Fibroblast of skin of scalp (primary cell): ENCODE measurements around the gene GYPC.

ENCODE experiments used
- DNase-seq: peaks from one replicate; pipeline ENCODE4 v3.0.0-alpha.2; 2013

Gene GYPC

DNA sequence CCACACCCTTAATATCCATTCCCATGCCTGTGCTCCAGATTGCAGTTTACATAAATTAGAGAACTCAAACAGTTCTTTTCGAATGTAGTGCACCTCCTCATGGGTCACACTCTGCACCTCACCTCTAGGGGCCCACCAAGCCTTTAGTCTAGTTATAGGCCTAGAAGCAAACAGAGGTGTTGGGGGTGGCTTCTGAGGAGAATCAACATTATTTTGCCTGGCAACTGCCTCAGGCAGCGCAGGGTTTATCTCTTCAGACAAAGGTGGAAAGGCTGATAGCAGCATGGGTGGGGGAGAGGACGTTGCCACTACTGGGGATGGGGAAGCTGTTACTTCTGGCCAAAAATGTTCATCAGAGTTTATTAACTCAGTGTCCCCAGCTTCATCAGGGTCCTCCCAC lies 5.0 kb upstream of the GYPC start:
- DNase-seq = no peak

DNA sequence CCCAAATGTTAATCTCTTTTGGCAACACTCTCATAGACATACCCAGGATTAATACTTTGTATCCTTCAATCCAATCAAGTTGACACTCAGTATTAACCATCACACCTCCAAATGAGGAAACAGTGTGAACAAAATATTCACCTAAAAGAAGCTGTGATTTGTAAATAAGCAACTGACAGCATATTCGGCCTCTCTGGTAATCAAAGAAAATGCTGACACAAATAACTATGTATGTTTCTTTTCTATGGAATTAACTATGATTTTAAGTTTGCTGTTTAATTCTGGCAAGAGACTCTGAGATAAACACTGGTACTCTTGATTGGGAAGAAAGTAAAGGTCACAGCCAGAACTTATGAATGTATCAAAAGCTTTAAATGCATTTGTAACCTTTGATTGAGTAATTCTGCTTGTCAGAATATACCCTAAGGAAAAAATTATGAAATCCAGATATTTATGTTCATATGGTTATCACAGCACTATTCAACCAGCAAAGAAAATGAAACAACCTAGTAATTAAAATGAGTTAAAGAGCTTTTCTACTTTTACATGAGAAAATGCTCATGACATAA lies 3.6 kb upstream of the GYPC start:
- no peak for DNase-seq

DNA sequence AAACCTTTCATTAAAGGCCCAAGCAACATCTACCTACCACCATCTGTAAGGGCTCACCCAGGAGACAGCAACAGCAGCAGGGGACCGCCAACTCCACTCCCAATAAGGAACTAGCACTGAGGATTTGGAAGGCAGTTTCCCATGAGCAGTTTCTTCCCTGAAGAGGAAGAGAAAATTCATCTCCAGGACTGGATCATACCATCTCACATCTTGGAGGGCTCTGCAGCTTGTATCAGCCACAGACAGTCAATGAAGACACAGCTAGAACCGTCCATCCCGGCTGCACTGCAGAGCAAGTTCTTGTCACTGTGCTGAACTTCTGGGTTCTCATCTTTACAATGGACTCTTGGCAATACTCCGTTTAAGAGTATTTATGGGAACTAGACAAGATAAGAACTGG lies 2.8 kb upstream of the GYPC start:
- no peak for DNase-seq

DNA sequence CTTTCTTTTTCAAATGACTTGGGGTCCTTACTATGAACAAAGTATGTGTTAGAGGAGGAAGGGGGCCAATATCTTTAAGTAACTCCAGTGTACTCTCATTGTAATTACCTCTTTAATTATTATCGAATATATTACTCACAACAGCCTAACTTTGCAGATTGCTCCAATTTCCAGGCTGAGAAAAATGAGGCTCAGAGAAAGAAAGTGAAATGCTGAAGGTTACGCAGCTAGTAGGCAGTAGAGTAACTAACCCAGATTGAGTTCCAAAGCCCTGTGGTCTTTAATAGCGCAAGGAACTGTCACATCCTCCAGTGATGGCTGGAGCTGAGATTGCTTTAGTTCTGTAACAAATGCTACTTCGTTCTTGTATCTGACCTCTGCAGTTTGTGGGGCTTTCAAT lies 2.2 kb upstream of the GYPC start:
- DNase-seq = no peak

DNA sequence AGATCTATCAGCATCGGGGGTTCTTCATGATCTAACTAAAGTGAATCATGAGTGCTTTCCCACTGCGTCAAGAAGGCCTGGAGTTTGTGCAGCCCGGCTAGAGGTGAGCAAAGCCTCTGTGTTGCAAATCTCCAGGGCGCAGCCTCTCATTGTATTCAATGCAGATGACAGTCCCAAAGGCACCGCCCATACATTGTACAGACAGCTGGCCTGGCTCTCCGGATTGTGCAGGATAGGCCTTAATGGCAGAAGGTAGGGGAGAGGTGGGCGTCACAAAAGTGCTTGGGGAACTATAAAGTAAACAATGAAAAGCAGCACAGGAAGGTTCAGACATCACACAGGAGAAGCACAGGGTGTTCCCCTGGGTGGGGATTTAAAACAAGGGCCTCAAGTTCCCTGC lies 907 bp upstream of the GYPC start:
- no peak for DNase-seq

DNA sequence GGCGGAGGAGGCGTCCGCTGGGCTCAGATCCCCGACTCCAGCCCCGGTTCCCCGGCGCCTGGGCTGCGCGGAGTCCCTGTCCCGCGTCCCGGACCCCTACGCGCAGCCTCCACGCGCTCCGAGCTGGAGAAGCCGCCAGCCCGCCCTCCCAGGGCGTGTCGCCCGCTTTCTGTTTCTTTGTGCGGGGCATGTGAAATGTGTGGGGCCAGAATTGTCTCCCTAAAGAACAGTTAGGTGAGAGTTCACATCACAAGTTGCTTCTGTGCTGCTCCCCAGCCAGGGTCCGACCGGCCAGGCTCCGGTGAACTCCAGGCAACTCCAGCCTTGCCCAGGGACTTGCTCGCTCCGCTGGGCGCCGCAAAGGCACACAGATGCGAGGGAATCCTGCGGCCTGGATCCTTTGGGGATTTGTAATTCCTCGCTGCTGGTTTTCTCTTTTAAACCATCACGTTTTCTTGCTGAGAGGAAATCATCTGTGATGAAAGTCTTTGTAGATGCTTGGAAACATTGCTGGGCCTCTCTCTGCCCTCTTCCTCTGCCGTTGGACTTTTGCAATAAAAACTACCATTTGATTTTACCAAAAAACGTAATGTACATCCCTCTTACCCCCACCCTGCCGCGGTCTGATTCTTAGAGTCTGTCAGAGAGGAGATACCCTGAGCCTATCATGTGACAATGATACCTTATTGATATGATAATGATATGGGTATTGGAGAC lies 631 bp downstream of the GYPC start:
- peak; percentile 51 for DNase-seq

DNA sequence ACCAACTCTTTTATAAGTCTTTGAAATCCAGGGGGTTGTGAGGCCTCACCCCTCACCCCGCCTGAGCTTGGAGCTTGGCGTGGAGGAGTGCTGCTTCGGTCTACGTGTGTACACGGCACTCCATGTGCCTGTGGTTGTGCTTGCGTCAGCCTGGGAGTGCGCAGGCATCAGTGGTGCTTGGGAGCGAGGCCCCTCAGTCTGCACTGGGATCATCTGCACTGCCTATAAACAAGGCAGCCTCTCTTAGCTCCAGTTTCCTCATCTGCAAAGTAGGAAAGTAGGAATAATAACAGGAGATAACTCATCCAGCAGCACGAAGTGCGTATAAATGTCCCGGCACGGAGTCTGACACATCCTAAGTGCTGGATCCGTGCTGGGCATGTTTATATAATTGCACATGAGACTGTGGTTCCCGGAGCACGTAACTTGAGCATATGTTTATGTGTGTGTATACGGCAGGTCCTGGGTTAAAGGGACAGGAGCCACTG lies 1.2 kb downstream of the GYPC start:
- peak; percentile 90 for DNase-seq

DNA sequence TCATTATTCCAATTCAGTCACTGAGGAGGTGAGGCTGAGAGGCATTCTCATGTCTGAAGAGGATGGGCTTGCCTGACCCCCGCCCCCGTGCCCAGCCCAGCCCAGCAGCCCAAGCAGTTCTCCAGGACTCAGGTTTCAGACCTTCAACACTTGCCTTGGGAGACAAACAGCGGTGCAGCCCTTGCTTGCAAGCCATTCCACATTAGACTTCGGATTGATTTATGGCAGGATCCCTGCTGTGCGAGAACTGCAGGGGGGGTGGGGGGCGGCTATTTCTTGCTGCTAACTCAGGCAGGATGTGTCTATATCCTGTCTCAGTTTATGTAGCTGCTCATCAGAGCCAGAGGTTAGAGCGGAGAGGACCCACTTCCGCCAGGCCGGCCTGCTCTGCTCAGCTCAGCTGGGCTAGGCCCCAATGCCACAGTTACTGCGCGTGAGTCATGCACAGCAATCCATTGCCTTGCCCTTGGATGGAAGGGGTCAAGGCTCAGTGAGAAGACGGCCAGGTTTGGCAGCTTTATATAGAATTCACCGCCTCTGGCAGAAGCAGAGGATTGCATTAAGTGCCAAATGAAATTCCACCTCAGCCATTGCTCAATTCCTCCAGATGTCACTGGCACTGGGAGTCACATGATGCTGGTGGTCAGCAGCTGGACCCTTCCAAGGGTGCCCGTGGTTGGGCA lies 1.8 kb downstream of the GYPC start:
- peak; percentile 94 for DNase-seq

DNA sequence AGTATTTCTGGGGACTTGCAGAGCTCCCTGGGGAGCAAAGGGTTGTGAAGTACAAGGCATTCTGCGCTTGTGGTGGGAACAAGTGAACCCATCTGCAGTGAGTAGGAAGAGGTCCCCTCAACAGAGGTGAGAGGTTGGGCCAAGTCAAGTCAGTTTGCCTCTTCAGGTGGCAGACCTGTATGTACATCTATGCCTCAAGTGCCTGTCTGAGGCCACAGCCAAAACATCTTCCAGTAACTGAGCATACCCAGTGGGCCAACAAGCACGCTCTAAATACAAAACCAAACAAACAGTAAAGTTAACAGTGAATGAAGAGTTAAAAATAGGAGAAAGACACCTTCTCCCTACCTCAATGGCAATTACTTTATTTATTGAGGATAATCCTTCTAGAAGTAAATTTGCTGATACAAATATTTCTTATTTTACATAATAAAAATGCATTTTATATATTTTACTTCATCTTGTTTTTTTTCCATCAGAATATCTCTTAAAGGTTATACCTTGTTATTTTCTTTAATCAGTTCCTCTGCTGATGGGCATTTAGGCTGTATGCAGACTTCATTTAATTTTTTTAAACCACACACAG lies 2.5 kb downstream of the GYPC start:
- DNase-seq = no peak

DNA sequence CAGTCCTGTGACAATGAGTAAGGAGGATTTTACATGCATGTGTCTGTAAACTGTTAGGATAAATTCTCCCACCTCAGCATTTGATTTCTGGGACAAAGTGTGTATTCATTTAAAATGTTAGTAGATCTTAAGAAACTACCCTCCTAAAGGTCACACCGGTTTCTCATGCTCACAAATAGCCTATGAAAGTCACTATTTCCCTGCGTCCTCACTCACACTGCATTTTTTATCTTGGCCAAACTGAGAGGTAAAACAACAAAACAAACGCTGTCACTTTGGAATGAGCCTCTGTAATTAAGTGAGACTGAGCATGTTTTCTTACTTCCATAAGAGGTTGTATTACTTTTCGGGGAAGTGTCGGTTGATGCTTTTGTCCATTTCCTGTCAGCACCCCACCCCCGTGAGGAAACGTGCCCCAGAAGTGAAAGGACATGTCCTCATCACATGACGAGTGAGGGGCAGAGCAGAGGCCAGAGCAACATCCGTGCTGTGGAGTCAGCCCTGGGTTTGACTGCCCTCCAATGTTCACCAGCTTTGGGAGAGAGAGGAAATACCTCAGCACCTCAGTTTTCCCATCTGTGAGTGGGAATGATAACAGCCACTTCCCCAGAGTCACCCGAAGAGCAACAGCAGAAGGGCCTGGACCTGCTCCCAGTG lies 3.1 kb downstream of the GYPC start:
- no peak for DNase-seq

DNA sequence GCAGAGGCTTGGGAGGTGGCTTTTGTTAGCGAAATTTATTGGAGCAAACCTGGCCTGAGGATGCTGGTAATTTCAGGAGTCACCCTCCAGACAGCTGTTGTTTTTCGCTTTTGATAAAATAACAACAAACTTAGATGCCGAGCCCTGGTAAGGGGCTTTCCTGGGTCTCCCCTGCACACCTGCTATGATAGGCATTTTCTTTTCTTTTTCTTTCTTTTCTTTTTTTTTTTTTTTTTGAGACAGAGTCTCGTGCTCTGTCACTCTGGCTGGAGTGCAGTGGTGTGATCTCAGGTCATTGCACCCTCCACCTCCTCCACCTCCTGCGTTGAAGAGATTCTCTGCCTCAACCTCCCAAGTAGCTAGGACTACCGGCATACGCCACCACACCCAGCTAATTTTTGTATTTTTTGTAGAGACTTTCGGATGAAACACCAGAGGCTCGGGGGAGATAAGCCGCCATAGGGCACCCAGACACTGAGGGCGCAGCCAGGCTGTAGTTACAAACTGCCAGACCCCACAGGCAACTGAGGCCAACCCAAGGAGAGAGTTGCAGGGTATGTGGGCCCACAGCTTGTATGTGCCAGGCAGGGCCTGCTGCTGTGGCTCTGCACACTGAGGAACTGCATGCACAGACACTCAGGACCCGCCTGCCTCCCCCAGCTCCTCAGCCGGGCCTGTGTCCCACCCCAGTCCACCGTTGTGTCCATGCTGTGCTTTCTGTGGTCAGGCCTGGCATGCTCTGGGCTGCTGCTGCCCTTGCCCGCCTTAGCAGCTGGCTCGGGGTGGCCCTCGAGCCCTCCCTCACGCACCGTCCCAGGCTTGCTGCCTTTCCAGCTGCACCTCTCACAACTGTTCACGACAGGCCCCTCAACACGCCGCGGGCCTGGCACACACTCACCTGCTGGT lies 3.9 kb downstream of the GYPC start:
- DNase-seq = no peak

DNA sequence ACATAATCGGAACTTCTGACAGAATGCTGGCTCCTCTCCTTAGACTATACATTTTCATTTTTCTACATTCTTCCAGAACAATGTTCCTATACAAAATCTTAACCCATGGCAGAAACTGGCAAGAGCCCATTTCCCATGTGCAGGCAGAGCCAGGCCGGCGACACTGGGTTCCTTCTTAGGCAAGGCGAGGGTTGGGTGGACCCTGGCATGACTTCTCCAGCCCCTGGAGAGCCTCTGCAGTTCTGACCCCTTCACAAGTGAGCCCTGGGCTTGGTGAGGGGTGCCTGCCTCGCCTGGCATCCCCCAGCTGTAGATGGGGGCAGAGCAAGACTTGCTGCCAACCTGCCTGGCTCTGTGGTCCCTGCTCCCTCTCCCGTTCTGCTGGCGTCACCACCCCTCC lies 5.0 kb downstream of the GYPC start:
- no peak for DNase-seq

DNA sequence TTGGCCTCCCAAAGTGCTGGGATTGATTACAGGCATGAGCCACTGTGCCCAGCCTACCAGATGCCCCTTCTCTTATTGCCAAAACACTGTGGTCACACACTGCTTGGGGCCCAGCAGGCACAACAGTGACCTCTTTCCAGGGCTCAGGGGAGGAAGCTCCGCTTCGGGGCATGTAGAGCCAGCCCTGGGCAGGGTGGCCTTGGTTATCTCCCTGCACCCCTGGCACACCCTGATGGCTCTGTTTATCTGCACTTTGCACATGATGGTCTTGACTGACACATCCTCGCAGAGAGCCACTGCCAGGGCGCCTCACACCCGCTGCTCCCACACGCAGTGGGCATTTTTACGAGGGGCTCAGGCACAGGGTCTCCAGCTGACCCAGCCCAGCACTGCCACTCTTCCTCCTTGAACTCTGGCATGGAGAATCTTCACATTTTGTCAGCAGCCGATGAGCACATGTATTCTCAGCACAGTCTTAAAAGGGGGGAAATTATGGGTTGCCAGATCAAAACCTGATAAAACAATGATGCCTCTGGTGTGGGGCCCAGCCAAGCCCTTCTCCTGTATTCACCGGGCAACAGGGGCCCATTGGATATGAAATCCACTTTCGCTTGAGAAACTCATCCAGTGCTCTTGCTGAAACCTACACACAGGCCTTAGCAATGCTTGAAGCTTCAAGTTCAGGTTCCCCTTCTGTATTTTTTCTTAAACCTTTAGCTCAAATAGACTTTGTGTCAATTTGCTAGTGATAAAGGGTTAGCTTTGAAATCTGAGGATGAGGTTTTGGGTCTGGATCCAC lies 5.9 kb downstream of the GYPC start:
- DNase-seq = no peak

DNA sequence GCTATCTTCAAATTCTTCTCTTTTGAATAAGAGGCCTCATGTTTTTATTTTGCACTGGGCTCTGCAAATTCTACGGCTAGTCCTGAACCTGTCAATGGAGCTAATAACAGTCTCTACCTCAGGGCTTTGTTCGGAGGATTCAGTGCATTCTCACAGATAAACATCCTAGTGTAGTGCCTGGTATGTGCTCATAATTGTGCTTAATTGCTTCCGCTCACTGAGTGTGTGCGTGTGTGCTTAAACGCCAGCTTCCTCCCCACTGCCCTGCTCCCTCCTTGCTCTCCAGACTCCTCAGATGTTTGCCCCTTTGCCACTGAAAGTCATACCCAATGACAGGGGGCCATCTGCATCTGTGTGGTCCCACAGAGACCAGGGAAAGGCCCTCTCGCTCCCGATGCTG lies 6.7 kb downstream of the GYPC start:
- DNase-seq = no peak

DNA sequence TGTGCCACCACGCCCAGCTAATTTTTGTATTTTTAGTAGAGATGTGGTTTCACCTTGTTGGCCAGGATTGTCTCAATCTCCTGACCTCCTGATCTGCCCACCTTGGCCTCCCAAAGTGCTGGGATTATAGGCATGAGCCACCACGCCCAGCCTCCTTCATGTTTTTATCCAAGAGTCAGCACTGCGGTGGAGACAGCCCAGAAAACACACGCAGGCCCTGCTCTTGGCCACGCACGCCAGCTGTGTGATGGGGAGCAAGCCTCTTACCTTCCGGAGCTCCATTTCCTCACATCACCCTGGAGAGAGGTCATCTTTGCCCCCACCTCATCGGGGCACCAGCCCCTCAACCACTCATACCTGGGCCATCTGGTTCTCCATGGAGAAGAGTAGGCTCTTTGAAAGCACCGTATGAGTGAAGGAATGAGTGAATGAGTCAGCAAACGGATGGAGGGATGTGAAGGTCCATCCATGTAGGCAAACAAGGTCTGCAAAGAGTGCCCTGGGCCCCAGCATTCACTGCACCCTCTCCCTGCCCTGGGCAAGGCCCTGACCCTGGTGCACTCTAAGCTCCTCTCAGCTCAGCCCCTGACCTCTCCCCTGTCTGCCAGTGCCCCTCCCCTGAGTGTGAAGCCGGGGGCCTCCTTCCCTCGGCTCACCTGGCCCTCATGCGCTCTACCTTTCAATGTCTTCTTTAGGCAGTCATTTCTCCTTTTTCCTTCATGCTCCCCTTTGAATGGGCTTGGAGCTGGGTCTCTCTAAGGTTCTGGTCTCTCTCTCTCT lies 7.4 kb downstream of the GYPC start:
- no peak for DNase-seq

DNA sequence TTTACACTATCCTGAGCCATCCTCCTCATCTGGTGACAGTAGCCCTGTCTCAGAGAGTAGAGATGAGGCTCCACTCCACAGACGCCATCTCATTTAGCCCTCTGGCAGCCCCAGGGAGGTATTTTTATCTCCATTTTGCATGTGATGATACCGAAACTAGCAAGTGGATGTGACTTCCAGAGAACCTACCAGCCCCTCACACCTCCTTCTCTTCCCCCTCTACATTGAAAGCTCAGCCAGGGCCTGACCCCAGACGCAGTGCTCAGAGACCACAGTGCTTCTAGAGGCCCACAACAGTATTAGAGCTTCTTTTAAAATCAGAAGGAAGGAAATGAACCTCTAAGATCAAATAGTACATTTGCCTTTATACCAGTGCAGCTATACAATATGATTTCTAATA lies 8.3 kb downstream of the GYPC start:
- DNase-seq = no peak

DNA sequence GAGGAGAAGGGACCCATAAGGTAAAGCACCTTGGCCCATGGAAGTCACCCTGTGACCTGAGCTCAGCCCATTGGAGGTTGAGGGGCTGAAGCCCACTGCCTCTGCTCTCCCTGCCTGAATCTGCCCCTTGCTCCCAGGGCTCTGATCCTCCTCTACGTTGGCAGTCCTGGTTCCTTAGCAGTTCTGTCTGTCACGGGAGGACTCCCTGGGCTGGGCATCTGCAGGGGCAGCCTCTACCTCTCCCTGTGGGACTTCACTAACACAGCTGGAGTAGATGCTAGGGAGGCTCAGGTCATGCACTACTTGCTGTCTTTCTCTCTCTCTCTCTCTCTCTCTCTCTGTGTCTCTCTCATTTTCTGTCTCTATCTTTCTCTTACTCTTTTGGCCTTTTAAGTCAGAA lies 8.7 kb downstream of the GYPC start:
- DNase-seq = no peak

DNA sequence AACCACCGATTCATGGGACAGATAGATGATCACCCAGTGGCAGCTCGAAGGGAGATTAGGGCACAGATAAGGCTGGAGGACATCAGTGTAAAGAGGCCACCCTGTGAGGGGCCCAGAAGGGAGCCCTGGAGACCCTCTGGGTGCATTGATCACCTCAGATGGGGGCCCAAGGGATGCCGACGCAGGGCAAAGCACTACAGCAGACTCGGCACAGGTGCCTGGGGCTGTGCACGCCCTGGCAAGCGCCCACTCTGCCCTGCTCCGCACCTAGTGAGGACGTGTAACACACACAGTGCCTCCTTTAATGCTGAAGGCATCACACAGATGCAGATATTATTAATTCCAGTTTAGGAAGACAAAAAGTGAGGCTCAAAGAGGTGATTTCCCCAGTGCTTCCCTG lies 9.5 kb downstream of the GYPC start:
- DNase-seq = no peak

DNA sequence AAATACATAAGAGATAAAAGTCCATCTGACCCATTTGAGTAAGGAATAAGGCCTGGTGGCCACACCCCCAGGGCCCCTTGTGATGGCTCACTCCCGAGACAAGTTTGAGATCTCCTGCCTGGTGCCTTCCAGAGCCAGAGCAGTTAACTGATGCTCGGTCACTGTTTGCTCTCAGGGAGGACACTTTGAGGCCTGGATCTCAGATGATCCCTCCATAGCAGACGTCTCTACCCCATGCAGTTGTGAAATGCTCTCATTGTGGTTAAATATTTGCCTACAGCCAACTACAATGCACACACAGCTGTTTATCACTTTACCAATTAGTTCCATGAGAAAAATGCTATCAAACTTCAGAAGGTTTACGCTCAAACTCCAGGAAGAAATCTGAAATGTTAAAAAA lies 12.3 kb downstream of the GYPC start:
- no peak for DNase-seq

DNA sequence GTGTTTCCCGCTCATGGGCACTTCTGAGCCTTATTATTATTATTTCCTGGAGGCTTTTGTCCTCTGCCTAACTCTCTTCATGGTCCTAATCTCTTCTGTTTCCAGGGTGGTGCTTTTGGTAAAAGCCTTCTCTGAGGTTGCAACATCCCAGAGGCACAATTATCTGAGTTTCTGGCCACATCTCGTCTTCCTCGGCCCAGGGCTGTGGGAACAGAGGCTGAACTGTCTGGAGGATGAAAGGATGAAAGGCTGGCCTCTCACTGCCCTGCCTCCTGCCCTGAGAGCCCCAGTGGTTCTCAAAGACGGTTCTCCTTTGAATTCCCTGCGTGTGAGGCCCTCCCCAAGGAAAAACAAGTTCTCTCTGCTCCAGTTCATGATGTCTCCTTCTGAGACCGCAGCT lies 13.8 kb downstream of the GYPC start:
- no peak for DNase-seq
